NOMO-1 treated with DMSO at 0.1 percent for 48 hours (cell line): ENCODE data around the gene SERPINA5.
"Not testable (repeated sequence)": the region's sequence is repeated elsewhere in the genome, so short reads cannot be mapped to it uniquely, and the experiment has no call there.

Experiments used
- DNase-seq: peaks from one replicate; lab custom pipeline; 2025; ENCODE audit not compliant: unreplicated experiment; lab: John Stamatoyannopoulos, UW

The SERPINA5 gene

GRCh38 chr14:94621358-94622134 lies 40.3 kb downstream of the SERPINA5 start:
- no peak for DNase-seq

GRCh38 chr14:94622653-94623421 lies 41.6 kb downstream of the SERPINA5 start:
- no peak for DNase-seq

GRCh38 chr14:94623422-94623809 lies 42.2 kb downstream of the SERPINA5 start:
- no peak for DNase-seq

- DNase-seq: no peak
These were observed 42.8 kb downstream of the SERPINA5 start for GRCh38 chr14:94623856-94624499.

GRCh38 chr14:94624537-94625352 lies 43.5 kb downstream of the SERPINA5 start:
- no peak for DNase-seq

- no peak for DNase-seq
These were observed 44.1 kb downstream of the SERPINA5 start for GRCh38 chr14:94625353-94625635.

- DNase-seq: no peak
These were observed 47.4 kb downstream of the SERPINA5 start for GRCh38 chr14:94628578-94628977.

GRCh38 chr14:94630396-94630795 lies 49.2 kb downstream of the SERPINA5 start:
- no peak for DNase-seq

- no peak for DNase-seq
These were observed 49.8 kb downstream of the SERPINA5 start for GRCh38 chr14:94631050-94631449.

- DNase-seq: no peak
These were observed 50.5 kb downstream of the SERPINA5 start for GRCh38 chr14:94631536-94632304.

GRCh38 chr14:94632305-94632590 lies 51.0 kb downstream of the SERPINA5 start:
- DNase-seq: no peak

- no peak for DNase-seq
These were observed 51.9 kb downstream of the SERPINA5 start for GRCh38 chr14:94633121-94633520.

GRCh38 chr14:94635154-94635553 lies 53.9 kb downstream of the SERPINA5 start:
- no peak for DNase-seq

GRCh38 chr14:94636744-94637412 lies 55.7 kb downstream of the SERPINA5 start:
- peak; percentile 0 for DNase-seq

- DNase-seq: not testable (repeated sequence)
These were observed 56.6 kb downstream of the SERPINA5 start for GRCh38 chr14:94637814-94638213.

- no peak for DNase-seq
These were observed 57.1 kb downstream of the SERPINA5 start for GRCh38 chr14:94638339-94638738.

- no peak for DNase-seq
These were observed 58.0 kb downstream of the SERPINA5 start for GRCh38 chr14:94638961-94639817.

GRCh38 chr14:94640721-94641631 lies 59.8 kb downstream of the SERPINA5 start:
- DNase-seq: no peak
